ENCODE data around the gene IGSF8.

IGSF8 gene, protein sequence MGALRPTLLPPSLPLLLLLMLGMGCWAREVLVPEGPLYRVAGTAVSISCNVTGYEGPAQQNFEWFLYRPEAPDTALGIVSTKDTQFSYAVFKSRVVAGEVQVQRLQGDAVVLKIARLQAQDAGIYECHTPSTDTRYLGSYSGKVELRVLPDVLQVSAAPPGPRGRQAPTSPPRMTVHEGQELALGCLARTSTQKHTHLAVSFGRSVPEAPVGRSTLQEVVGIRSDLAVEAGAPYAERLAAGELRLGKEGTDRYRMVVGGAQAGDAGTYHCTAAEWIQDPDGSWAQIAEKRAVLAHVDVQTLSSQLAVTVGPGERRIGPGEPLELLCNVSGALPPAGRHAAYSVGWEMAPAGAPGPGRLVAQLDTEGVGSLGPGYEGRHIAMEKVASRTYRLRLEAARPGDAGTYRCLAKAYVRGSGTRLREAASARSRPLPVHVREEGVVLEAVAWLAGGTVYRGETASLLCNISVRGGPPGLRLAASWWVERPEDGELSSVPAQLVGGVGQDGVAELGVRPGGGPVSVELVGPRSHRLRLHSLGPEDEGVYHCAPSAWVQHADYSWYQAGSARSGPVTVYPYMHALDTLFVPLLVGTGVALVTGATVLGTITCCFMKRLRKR

DNA sequence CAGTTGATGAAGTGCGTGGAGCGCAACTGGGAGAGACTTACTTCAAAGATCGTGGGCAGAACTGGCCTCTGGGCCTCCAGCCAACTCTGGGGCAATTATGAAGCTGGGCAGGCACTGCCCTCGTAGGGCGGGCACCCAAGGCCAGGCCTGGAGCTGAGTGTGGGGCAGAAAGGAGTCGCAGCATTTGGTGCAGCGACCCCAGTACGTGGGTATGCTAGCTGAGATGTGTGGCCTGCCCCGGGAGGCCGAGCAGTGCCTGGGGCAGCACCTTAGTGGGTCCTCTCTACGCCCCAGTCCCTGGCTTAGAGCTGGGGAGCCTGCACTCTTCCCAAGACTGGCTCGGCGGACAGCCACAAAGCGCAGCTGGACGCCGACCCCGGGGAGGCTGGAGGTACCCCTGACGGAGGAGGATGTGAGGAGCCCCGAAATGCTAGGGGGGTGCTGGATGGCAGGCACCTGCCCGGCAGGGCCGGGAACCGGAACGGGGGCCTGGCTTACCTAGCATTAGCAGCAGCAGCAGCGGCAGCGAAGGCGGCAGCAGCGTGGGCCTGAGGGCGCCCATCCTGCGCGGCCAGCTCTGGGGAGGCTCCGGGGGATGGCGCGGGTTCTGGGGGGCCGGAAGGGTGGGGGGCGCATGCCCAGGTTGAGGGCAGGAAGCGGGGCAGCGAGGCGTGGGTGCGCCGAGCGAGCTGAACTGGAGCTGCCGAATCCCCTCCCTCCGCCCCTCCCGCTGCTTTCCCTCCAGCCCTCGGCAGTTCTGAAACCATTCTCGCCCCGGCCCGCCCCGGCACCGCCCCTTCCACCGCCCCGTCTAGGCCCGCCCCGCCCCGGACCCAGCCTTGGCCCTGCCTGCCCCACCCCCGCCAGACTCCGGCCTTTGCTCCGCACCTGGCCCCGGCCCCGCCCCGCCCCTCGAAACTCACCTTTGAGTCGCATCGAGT is at the start of gene IGSF8:
TSS of gene IGSF8 (minus strand) at position 709 of the 941 bp plus-strand sequence. CDS start at position 562, 147 bp downstream.
- peak; percentile 88 for DNase-seq (ENCODE audit: low read depth)

DNA sequence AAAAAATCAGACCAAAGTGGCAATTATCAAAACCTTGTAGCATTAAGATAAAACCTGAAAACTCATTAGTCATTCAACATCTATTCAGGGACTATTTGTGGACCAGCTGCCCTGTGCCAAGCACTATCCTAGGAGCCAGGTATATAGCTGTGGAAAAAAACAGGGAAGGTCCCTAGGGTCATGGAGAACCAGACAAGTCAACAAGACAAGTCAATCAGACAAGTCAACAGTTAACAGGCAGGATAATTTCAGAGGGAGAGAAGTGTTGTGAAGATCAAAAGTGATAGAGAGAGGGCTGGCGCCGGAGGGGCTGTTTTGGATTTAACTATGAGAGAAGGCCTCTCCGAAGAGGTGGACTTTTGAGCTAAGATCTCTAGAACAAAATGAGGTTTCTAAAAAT is 49.7 kb upstream of the IGSF8 start:
- no peak for DNase-seq (ENCODE audit: low read depth)

DNA sequence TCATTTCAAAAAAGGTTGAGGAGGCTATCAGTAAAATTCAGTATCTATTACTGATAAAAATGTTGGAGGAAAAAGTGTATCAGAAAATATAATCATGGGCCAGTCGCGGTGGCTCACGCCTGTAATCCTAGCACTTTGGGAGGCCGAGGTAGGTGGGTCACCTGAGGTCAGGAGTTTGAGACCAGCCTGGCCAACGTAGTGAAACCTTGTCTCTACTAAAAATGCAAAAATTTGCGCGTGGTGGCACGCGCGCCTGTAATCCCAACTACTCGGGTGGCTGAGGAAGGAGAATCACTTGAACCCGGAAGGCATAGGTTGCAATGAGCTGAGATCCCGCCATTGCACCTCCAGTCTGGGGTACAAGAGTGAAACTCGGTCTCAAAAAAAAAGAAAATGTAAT is 47.7 kb upstream of the IGSF8 start:
- no peak for DNase-seq (ENCODE audit: low read depth)

DNA sequence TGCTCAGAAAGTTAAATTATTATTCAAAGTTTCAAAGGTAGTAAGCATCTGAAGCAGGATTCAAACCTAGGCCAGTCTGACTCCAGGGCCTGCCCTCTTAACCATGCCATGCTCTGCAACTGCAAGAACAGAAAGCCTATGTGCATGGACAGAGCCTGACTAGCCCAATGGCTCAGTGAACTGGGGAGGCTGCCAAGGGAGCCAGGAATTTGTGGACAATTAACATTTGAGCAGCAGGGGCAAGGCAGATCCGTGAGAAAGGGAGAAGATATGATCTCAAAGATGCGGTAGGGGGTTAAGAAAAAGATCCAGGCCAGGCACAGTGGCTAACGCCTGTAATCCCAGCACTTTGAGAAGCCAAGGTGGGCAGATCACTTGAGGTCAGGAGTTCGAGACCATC is 46.5 kb upstream of the IGSF8 start:
- DNase-seq (ENCODE audit: low read depth): no peak

DNA sequence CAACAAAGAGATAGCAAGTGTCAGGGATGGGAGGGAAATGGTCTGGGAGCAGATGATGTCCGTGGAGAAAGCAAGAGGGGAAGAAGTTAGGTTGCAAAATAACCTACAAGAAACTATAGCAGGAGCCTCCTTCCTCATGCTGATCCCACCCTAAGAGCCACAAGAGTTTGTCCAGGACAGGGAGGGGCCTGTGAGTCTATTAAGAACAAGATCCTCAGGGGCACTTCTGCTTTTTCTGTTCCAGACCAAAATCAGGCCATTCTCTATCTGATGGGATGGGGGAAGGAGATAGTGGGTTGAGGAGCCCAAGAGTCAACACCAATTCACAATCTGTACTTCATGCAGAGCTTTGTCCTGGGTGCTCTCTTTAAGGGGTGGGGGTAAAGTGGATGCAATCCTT is 45.3 kb upstream of the IGSF8 start:
- DNase-seq (ENCODE audit: low read depth): no peak

DNA sequence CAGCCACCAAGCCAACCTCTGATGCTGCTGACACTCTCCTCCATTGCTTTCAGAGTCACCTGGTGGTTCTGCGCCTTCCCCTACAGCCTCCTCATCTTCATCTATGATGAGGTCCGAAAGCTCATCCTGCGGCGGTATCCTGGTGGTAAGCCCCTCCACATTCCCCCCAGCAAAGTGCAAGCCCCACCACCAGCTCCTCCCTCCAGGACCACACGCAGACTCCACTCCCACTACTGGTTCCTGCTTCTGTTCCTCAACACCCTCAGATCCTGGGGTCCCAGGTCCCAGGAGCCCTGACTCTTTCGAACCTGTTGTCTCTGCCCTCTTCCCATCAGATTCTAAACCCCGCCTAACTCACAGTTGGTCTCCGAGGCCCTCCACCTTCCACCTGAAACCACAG is 41.4 kb upstream of the IGSF8 start:
- no peak for DNase-seq (ENCODE audit: low read depth)

DNA sequence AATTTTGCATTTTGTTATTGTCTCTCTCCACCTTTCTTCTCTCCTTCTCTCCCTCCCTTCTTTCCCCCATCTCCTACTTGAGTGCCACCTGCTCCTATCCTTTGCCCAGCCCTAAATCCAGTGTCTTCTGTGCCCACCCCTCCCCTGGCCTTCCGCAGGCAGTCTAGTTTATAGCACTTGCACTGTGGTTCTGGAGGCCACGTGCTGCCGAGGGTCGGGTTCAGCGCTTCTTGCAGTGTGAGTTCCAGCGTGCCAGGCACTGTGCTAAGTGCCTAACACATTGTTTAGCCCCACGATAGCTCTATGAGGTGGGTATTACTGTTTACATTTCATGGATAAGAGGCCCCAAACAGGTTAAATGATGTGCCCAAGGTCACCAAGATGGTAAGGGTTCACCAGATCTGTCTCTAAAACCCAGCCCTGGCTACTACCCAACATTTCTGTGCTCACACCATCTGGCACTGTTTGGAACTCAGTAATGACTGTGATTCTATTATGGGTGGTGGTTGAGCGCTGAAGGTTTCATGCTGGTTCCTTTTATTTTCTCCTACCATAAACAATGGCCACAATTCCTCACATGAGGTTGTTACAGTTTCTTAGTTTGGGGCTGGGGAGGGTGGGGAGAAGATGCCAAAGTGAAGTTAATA is 38.9 kb upstream of the IGSF8 start:
- DNase-seq (ENCODE audit: low read depth): no peak

DNA sequence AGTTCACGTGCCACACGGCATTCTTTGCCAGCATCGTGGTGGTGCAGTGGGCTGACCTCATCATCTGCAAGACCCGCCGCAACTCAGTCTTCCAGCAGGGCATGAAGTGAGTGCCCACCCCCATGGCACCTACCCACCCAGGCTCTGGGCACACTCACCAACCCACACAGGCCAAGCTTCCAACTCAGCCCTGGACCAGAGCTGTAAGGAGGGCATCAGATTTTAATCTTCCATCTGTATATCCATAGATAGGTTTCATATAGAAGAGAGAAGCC is 38.4 kb upstream of the IGSF8 start:
- DNase-seq (ENCODE audit: low read depth): no peak

DNA sequence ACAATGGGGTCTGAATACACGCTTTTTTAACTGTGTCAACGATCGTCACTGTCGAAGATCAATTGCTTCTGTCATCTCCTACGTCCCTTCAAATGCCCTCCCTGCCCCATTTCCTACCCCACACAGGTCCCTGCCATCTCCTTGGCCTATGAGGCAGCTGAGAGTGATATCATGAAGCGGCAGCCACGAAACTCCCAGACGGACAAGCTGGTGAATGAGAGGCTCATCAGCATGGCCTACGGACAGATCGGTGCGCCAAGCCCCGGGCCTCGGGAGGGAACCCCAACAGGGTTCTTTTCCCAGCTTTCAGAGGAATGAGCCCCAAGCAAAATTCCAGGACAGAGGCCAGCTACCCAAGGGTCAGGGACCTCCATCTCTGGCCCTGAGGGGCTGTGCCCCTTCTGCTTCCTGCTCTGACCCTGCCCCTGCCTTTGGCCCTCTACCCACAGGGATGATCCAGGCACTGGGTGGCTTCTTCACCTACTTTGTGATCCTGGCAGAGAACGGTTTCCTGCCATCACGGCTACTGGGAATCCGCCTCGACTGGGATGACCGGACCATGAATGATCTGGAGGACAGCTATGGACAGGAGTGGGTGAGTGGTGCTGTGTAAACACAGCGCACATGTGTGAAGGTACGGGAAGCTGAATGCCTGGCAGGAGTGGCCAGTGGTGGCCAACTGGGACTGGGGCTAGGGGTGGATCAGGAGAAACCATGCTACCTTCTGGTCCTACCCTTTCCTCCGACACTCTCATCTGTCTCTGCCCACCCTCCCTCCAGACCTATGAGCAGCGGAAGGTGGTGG is 37.9 kb upstream of the IGSF8 start:
- no peak for DNase-seq (ENCODE audit: low read depth)

DNA sequence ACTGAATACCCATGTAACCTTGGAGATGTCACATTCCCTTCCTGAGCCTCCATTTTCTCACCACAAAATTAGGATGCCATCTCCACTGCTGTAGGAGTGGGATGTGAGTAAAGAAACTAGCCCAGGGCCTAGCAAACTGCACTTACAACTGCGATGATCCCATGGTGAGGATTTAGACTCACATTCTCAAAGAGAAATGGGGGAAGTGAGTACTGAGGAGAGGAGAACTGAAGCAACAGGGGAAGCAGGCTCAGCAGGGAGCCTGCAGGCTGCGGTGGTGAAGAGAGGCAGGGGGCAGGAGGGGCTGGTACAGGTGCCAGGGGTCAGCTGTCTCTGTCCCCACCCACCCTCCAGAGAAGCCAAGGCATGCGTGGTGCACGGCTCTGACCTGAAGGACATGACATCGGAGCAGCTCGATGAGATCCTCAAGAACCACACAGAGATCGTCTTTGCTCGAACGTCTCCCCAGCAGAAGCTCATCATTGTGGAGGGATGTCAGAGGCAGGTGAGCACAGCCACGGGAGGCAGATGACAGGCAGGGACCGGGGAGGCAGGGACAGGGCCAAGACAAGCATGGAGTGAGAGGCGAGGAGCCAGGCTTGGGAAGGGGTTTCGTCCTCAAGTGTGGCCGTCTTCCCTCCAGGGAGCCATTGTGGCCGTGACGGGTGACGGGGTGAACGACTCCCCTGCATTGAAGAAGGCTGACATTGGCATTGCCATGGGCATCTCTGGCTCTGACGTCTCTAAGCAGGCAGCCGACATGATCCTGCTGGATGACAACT is 36.6 kb upstream of the IGSF8 start:
- DNase-seq (ENCODE audit: low read depth): no peak

DNA sequence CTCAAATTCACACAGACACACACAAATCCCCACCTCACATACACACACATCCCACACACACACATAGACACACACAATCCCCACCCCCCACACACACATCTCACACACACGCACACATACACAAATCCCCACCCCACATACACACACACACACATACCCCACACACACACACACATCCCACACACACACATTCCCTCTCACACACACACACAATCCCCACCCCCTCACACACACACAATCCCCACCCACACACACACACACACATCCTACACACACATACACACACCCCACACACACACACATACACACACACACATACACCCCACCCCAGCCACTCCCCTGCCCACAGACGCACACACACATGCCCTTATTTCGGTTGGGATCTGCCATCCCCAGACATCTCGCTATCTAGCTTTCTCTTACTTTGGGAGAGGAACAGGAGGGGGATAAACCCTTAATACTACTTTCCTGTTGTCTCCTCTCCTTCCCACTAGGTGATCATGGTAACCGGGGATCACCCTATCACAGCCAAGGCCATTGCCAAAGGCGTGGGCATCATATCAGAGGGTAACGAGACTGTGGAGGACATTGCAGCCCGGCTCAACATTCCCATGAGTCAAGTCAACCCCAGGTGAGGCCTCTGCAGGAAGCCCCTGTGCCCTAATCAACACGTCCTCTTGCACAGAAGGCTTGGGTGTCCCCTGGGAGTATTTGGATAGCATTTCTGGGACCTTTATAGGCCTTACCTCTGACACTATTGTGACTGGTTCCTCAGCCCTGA is 35.8 kb upstream of the IGSF8 start:
- no peak for DNase-seq (ENCODE audit: low read depth)

DNA sequence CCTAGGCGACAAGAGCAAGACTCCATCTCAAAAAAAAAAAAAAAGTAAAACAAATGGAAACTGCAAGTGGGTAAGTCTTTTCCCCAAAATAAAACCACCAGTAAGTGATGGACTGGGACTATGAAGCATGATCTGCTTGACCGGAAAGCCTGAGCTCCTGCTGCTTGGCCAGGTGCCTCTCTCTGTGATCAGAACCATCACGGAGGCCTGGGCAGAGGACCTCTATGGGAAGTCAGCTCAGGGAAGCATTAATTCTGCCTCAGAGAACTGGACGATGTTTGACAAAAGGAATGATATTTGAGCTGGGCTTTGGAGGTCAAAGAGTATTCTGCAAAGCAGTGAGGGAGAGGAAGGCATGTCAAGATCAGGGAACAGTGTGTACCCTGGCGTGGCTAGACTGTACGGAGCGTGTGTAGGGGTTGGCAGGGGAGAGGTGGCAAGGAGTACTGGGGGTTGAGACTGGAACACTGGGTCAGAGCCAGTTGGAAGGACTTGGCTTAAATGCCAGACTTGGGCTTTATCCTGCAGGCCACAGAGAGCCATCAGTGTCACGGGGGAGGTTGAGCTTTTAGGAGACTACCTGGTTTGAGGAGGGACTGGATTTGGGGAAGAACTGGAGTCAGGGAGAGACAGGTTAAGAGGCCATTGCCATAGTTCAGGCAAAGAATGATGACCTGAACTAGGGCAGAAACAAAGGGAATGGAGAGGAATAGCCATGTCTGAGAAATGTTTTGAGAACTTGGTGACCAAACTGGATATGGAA is 33.6 kb upstream of the IGSF8 start:
- DNase-seq (ENCODE audit: low read depth): no peak

DNA sequence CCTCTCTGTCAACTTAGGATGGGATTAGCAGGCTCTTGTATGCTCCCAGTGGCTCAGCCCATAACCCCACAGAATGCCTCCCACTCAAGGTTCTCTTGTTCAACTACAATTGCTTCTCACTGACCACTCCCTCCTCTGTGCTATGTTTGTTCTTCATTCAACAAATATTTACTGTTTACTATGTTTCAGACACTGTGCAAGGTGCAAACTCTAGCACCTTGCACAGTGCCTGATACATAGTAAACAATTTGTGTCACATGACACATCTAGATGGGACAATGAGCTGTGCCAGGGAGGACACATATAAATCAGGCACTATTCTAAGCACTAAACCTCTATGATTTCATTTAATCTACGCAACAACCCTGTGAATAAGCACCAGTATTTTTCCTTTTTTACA is 32.5 kb upstream of the IGSF8 start:
- DNase-seq (ENCODE audit: low read depth): no peak

DNA sequence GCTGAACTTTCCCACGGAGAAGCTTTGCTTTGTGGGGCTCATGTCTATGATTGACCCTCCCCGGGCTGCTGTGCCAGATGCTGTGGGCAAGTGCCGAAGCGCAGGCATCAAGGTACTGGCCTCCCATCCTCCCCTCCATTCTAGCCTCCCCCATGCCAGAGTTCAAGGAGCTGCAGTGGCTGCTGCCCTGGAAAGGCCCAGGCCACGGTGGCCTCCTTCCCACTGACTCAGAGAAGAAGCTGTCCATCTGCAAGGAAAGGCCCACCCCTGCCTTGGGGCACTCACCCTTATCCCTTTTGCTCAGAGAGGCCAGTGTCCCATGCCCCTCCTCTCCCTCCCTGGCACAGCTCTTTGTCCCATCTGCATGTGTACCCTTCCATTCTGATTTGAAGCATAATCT is 32.1 kb upstream of the IGSF8 start:
- DNase-seq (ENCODE audit: low read depth): no peak

DNA sequence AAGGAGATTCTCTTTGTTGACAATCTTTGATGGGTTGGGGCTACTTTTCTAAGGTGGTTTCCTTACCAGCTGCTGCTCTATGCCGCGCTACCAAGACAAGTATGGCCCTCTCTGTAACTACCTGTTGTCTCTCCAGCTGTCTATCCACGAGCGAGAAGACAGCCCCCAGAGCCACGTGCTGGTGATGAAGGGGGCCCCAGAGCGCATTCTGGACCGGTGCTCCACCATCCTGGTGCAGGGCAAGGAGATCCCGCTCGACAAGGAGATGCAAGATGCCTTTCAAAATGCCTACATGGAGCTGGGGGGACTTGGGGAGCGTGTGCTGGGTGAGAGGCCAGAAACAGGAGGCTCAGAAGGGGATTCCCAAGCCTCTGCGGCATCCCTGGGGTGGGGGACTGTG is 31.5 kb upstream of the IGSF8 start:
- DNase-seq (ENCODE audit: low read depth): no peak

DNA sequence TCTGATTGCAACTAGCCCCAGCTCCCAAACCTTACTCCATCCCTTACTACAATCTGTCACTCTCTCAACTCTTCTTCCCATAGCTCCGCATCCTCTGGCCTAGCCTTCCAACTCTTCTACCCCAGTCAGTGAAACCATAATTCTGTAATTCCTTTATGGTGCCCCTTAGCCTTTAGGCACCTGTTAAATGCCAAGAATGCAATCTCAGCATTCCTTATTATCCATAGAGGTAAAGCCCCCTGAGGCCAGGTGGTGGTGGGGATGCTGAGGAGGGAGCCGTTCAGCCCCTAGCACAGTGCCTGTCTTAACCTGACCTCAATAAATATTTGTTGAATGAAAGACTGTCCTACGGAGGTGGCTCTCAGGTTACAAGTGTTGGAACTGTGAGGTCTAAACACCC is 31.1 kb upstream of the IGSF8 start:
- no peak for DNase-seq (ENCODE audit: low read depth)

DNA sequence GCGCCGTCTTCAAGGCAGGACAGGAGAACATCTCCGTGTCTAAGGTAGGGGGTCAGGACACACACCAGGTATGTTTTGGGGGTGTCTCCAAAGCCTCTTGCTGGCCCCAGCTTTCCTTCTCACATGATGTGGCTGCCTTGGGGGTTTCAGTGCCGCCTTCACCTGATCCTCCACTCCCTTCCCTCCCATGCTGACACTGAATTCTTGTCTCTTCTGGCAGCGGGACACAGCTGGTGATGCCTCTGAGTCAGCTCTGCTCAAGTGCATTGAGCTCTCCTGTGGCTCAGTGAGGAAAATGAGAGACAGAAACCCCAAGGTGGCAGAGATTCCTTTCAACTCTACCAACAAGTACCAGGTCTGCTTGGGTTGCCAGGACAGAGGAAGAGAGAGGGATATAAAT is 30.6 kb upstream of the IGSF8 start:
- no peak for DNase-seq (ENCODE audit: low read depth)

DNA sequence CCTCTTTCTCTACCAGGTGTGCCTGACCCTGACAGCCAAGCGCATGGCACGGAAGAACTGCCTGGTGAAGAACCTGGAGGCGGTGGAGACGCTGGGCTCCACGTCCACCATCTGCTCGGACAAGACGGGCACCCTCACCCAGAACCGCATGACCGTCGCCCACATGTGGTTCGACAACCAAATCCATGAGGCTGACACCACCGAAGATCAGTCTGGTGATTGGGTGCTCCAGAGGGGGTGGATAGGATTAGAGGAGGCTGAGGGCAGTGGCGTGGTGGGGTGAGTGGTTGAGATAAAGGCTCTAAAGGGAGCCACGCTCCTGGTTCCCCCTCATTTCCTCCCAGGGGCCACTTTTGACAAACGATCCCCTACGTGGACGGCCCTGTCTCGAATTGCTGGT is 30.2 kb upstream of the IGSF8 start:
- DNase-seq (ENCODE audit: low read depth): no peak

DNA sequence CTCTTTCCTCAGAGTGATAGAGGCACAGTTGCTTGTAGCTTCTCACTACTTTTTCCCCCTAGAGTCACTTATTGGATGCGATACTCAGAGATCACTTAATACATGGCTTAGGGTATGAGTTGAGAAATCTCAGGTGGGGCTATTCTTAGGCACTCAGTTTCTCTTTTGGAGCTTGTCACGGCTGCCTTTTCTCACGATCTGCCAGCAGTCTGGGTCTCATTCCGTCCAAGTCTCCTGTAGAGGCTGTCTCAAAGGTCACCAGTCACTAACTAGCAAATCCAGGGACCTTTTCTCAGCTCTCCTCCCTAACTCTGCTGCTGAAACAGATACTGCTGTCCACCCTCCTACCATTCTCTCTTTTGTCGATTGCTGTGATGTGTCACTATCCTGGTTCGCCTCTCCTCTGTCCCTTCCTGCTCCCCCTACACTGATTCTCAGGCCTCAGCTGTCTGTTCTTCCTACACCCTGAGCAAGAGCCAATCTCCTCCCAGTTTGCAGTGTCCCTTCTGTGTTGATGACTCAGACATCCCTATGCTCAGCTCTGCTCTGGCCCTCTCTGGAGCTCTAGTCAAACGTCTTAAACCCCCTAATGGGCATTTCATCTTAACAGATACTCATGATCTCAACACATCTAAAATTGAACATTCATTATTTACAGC is 29.6 kb upstream of the IGSF8 start:
- DNase-seq (ENCODE audit: low read depth): no peak

Measured in activated T-helper 9 cell treated with anti-CD3 and anti-CD28 coated beads, Interleukin-2, amount 50 U/mL, for 16 hours (primary cell).